Measurements from ENCODE around the gene UBTF. TPM values are rescaled to one million over a fixed set of nuclear protein-coding genes. Genes with fewer than 3 reads are reported as not detected.

Gene UBTF
- total and polyA plus RNA-seq, 9 of the 15 experiments (the other 6 are each of a cell fraction or from before 2014, with no cell fraction given) = 1.2 to 113 (median 83.6) TPM

DNA sequence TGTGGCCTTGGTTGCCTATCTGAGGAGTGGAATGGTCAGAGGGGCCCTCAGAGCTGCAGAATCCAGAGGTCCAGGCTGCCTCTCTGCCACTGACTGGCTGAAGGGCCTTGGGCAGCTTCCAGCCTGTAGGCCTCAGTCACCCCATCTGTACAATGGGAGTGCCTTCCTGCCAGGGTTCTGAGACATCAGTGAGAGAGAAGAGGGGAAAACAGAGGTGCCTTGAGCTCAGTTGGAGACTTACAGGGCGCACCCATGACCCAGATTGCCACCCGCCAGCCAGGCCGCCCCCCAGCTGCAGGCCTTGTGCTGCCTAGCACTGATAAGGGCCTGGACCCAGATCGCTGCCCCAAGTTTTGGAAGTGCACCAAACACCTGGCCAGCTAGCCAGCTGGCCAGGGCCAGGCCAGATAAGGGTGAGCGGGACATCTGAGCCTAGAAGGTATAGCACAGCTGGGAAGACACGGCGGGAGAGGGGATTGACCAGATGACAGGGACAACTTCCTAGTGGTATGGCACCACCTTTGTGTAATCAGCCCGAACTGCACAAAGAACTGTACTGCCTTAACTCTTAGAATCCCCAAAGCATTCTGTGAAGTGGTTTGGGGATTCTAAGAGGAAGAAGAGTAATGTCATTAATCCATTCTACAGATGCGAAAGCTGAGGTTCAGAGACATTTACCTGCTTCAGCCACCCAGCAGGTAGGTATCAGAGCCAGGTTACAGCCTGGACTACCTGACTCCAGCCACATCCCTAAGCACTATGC lies 47.1 kb upstream of the UBTF start (continued):
- TF ChIP-seq, protein P1, sequence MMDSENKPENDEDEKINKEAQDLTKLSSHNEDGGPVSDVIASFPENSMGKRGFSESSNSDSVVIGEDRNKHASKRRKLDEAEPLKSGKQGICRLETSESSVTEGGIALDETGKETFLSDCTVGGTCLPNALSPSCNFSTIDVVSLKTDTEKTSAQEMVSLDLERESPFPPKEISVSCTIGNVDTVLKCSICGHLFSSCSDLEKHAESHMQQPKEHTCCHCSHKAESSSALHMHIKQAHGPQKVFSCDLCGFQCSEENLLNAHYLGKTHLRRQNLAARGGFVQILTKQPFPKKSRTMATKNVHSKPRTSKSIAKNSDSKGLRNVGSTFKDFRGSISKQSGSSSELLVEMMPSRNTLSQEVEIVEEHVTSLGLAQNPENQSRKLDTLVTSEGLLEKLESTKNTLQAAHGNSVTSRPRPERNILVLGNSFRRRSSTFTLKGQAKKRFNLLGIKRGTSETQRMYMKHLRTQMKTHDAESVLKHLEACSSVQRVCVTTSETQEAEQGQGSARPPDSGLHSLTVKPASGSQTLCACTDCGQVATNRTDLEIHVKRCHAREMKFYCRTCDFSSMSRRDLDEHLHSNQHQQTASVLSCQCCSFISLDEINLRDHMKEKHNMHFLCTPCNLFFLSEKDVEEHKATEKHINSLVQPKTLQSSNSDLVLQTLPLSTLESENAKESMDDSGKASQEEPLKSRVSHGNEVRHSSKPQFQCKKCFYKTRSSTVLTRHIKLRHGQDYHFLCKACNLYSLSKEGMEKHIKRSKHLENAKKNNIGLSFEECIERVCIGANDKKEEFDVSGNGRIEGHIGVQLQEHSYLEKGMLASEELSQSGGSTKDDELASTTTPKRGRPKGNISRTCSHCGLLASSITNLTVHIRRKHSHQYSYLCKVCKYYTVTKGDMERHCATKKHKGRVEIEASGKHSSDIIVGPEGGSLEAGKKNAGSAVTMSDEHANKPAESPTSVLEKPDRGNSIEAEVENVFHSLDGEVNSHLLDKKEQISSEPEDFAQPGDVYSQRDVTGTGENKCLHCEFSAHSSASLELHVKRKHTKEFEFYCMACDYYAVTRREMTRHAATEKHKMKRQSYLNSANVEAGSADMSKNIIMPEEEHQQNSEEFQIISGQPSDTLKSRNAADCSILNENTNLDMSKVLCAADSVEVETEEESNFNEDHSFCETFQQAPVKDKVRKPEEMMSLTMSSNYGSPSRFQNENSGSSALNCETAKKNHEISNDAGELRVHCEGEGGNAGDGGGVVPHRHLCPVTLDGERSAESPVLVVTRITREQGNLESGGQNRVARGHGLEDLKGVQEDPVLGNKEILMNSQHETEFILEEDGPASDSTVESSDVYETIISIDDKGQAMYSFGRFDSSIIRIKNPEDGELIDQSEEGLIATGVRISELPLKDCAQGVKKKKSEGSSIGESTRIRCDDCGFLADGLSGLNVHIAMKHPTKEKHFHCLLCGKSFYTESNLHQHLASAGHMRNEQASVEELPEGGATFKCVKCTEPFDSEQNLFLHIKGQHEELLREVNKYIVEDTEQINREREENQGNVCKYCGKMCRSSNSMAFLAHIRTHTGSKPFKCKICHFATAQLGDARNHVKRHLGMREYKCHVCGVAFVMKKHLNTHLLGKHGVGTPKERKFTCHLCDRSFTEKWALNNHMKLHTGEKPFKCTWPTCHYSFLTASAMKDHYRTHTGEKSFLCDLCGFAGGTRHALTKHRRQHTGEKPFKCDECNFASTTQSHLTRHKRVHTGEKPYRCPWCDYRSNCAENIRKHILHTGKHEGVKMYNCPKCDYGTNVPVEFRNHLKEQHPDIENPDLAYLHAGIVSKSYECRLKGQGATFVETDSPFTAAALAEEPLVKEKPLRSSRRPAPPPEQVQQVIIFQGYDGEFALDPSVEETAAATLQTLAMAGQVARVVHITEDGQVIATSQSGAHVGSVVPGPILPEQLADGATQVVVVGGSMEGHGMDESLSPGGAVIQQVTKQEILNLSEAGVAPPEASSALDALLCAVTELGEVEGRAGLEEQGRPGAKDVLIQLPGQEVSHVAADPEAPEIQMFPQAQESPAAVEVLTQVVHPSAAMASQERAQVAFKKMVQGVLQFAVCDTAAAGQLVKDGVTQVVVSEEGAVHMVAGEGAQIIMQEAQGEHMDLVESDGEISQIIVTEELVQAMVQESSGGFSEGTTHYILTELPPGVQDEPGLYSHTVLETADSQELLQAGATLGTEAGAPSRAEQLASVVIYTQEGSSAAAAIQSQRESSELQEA (IDR thresholded peaks at IDR 0.05; ENCODE audit: low read depth) = no peak
- TF ChIP-seq ZNF644 (tag; IDR thresholded peaks at IDR 0.05; ENCODE audit: low read depth) = peak; percentile 96
- peak; percentile 61; the same call in 1 of the 2 replicates for TF ChIP-seq MYBL2 (IDR thresholded peaks at IDR 0.05; ENCODE audit: low read depth)
- TF ChIP-seq MYBL2 (CRISPR knock-in tag; IDR thresholded peaks at IDR 0.05; ENCODE audit: borderline replicate concordance) = no peak
- TF ChIP-seq PCBP2 (IDR thresholded peaks at IDR 0.05; ENCODE audit: low read depth, low read length, poor library complexity, severe bottlenecking) = no peak
- TF ChIP-seq EP300 (IDR thresholded peaks at IDR 0.05; ENCODE audit: low read length) = peak; percentile 98
- peak; percentile 96 for TF ChIP-seq SMARCA4 (IDR thresholded peaks at IDR 0.05)
- no peak for TF ChIP-seq GABPB2 (CRISPR knock-in tag; conservative IDR thresholded peaks at IDR 0.05)
- peak; percentile 67 for TF ChIP-seq FOSL1 (tag; conservative IDR thresholded peaks at IDR 0.05)
- TF ChIP-seq ZFP30 (CRISPR knock-in tag; IDR thresholded peaks at IDR 0.05; ENCODE audit: borderline replicate concordance) = no peak
- TF ChIP-seq EP400 (IDR thresholded peaks at IDR 0.05) = no peak; the same call in 1 of the 2 replicates
- TF ChIP-seq TCFL5 (CRISPR knock-in tag; conservative IDR thresholded peaks at IDR 0.05) = no peak
- TF ChIP-seq HNRNPL (IDR thresholded peaks at IDR 0.05; ENCODE audit: low read depth, low read length) = 0 out of 2 replicates have a peak, but pooled peaks have one; percentile 40
- no peak for TF ChIP-seq ZNF444 (CRISPR knock-in tag; IDR thresholded peaks at IDR 0.05)
- TF ChIP-seq FOS (IDR thresholded peaks at IDR 0.05; ENCODE audit: extremely low read depth, insufficient read length) = no peak
- peak; percentile 77; the same call in 1 of the 2 replicates for TF ChIP-seq PYGO2 (tag; IDR thresholded peaks at IDR 0.05)
- TF ChIP-seq IRF2 (CRISPR knock-in tag; IDR thresholded peaks at IDR 0.05) = no peak
- no peak for TF ChIP-seq HNRNPK (IDR thresholded peaks at IDR 0.05; ENCODE audit: low read depth, low read length, poor library complexity, severe bottlenecking)
- TF ChIP-seq GABPB1 (CRISPR knock-in tag; IDR thresholded peaks at IDR 0.05) = peak; percentile 76; the same call in 1 of the 2 replicates
- TF ChIP-seq TRIM28 (IDR thresholded peaks at IDR 0.05) = peak; percentile 66
- TF ChIP-seq, protein P2, sequence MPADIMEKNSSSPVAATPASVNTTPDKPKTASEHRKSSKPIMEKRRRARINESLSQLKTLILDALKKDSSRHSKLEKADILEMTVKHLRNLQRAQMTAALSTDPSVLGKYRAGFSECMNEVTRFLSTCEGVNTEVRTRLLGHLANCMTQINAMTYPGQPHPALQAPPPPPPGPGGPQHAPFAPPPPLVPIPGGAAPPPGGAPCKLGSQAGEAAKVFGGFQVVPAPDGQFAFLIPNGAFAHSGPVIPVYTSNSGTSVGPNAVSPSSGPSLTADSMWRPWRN (IDR thresholded peaks at IDR 0.05; ENCODE audit: low read depth) = peak; percentile 97

Measured in K562 (cell line).